ENCODE data around the gene RHOB. TPM values are rescaled to one million over a fixed set of nuclear protein-coding genes. Genes with fewer than 3 reads are reported as not detected.

The RHOB gene
- total RNA-seq, 1 experiment from 2014 or later: 399 TPM

DNA sequence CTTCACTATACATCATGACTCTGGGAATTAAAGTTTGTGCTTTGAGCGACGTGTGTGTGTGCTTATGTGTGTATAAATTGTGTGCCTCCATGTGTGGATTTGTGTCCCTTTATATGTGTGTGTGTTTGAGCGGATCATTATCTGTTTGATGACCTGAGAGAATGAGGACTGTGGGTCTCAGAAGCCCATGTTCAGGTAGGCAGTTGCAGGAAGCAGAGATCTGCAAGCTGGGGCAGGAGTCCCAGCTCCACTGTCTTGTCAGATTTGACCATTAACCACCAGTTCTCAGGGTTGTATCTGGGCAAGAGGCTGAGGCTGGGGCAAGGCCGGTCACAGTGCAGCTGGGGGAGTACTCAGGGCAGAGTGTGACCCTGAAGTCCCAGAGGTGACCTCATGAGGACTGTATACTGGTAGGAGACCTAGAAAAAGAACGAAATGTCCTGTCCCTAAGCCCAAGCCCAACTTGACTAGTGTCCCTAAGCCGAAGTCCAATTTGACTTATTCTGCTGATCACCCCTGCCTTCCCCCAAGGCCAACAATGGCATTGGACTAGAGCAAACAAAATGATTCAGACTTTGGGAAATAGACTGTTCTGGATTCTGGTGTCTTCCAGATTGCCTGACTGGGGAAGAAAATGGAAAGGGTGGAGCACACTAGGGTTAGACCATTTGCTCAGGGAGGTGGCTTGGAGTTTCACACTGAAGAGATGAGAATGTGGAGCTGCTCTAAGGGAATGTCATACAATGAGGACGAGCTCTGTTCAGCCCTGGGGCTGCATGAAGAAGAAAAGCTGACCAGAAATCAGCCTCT, 28.1 kb downstream of the RHOB start:
- Histone ChIP-seq H3K36me3 (no peaks in the 10 kb centered on the region), H3K27ac (no peak overlapping the region), H3K4me3 (no peak overlapping the region), H3K27me3 (replicated peaks) (no peaks in the 10 kb centered on the region), H3K9me3 (replicated peaks) (no peaks in the 10 kb centered on the region), H3K4me1 (replicated peaks) (no peaks in the 10 kb centered on the region)
- DNase-seq (ENCODE audit: low read depth in 1 of 2, low spot score in 2 of 2): no peak

DNA sequence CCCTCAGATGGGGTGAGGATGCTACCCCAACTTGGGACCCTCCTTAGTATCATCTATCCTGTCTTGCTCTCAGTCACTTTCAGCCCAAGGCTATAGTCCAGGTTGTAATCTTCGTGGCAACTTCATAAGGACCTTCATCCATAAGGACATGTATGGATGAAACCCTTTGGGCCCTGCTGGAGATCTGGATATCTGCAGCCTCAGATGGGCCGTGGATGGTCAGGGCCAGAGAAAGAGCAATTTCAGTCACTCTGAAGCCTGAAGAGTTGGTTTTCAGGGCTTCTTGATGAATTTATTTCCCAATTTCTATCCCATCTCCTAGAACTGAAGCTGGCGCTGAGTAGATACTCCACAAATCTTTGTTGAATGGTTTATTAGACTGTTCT, 28.7 kb downstream of the RHOB start:
- Histone ChIP-seq H3K36me3 (no peaks in the 10 kb centered on the region), H3K4me1 (replicated peaks) (no peaks in the 10 kb centered on the region), H3K27me3 (replicated peaks) (no peaks in the 10 kb centered on the region), H3K4me3 (no peak overlapping the region), H3K9me3 (replicated peaks) (no peaks in the 10 kb centered on the region), H3K27ac (no peak overlapping the region)
- DNase-seq (ENCODE audit: low read depth in 1 of 2, low spot score in 2 of 2): no peak

DNA sequence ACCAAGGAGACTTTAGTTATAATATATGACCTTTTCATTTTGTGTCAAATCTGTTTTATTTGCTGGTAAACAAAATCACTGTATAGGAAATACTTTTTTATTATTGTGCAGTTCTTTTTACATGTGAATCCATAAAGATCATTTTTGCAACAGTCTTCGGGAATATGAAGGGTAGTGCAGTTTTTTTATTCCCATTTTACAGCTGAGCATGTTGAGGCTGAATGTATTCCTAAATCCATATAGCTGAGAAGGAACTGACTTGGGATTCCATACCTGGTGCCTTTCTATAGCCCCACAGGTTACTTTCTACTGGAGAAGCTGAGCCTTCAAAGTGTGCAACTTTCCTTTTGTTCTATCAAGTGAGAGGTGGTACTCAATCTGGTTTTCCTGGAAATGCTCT, 29.6 kb downstream of the RHOB start:
- Histone ChIP-seq H3K9me3 (replicated peaks) (no peaks in the 10 kb centered on the region), H3K4me1 (replicated peaks) (no peaks in the 10 kb centered on the region), H3K27ac (no peak overlapping the region), H3K27me3 (replicated peaks) (no peaks in the 10 kb centered on the region), H3K4me3 (no peak overlapping the region), H3K36me3 (no peaks in the 10 kb centered on the region)
- DNase-seq (ENCODE audit: low read depth in 1 of 2, low spot score in 2 of 2): no peak

DNA sequence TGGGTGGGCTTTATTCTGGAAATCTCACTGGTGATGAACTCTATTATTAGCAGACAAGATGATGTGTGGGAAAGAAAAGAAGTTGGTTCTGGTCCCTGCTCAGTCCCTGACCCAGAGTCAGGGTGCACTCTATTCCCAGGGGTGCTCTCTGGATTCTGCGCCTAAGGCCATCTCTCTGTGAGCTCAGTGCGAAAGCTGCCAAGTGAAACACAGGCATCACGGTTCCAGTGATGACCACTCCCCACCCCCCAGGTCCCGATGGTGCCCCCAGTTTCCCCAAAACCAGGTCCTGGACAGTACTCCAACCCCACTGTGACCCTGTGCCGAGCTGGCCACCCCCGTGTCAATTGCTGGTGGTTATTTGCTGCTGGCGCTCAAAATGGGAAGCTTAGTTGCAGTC, 30.1 kb downstream of the RHOB start:
- Histone ChIP-seq H3K27ac (no peak overlapping the region), H3K4me3 (no peak overlapping the region), H3K36me3 (no peaks in the 10 kb centered on the region), H3K27me3 (replicated peaks) (no peaks in the 10 kb centered on the region), H3K9me3 (replicated peaks) (no peaks in the 10 kb centered on the region), H3K4me1 (replicated peaks) (no peaks in the 10 kb centered on the region)
- no peak for DNase-seq (ENCODE audit: low read depth in 1 of 2, low spot score in 2 of 2)

DNA sequence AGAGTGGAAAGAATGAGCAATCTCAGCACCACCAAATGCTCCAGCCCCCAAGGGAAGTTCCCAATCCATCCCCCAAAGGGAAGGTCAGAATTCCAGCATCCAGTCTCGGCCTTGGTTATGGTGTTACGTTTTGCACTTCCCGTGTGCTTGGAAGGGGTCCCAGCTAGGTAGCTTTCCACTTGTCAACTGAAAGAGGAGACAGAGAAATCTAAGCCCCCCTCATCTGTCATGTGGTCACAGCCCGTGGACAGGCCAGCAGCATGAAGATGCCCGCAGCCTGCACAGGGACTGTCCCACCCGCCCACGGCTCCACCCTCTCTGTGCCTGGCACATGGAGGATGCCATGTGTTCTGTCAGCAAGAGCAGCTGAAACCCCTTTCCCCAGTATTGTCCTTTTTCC, 32.1 kb downstream of the RHOB start:
- Histone ChIP-seq H3K4me1 (replicated peaks) (no peaks in the 10 kb centered on the region), H3K9me3 (replicated peaks) (no peaks in the 10 kb centered on the region), H3K36me3 (no peaks in the 10 kb centered on the region), H3K27ac (no peak overlapping the region), H3K4me3 (no peak overlapping the region), H3K27me3 (replicated peaks) (no peaks in the 10 kb centered on the region)
- peak in 1 of 2 experiments; percentile 15 for DNase-seq (ENCODE audit: low read depth in 1 of 2, low spot score in 2 of 2)

DNA sequence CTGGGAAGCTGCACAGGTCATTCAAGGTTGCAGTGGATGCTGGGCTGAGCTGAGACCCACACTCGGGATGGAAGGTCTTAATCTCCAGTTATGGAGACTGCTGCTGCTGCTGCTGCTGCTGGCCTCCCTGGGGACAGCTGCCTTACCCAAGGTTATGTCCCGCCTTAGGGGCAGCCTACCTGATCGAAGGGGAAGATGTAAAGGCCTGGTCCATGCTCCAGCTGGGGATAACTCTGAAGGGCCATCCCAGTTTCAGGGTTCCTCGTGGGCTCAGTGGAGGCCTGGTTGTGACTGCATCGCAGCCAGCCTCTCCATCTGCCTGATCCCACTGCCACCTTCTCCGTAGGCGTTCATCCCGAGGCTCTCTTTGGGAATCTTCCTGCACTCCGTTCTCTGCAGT, 33.0 kb downstream of the RHOB start:
- Histone ChIP-seq H3K4me3 (no peak overlapping the region), H3K4me1 (replicated peaks) (no peaks in the 10 kb centered on the region), H3K36me3 (no peaks in the 10 kb centered on the region), H3K27me3 (replicated peaks) (no peaks in the 10 kb centered on the region), H3K27ac (no peak overlapping the region), H3K9me3 (replicated peaks) (no peaks in the 10 kb centered on the region)
- no peak for DNase-seq (ENCODE audit: low read depth in 1 of 2, low spot score in 2 of 2)

DNA sequence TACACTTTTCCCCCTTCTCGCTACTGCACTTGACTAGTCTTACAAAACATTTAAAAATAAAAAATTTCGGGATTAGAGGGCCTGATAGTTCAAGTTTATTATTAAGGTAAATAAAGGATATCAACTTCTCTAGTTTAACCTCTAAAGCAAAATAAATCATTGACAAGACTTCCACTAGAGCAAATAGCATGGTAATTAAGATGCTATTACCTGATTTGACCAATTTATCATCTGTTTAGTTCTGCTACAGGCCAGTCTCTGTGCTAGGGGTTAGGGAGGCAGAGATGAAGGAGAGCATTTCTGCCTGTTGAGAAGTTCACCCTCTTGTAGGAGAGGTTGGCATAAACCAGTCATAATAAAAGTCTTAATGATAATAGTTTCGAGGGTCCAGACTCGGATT, 34.0 kb downstream of the RHOB start:
- Histone ChIP-seq H3K4me3 (no peak overlapping the region), H3K36me3 (no peaks in the 10 kb centered on the region), H3K27ac (no peak overlapping the region), H3K4me1 (replicated peaks) (no peaks in the 10 kb centered on the region), H3K27me3 (replicated peaks) (no peaks in the 10 kb centered on the region), H3K9me3 (replicated peaks) (no peaks in the 10 kb centered on the region)
- no peak for DNase-seq (ENCODE audit: low read depth in 1 of 2, low spot score in 2 of 2)

DNA sequence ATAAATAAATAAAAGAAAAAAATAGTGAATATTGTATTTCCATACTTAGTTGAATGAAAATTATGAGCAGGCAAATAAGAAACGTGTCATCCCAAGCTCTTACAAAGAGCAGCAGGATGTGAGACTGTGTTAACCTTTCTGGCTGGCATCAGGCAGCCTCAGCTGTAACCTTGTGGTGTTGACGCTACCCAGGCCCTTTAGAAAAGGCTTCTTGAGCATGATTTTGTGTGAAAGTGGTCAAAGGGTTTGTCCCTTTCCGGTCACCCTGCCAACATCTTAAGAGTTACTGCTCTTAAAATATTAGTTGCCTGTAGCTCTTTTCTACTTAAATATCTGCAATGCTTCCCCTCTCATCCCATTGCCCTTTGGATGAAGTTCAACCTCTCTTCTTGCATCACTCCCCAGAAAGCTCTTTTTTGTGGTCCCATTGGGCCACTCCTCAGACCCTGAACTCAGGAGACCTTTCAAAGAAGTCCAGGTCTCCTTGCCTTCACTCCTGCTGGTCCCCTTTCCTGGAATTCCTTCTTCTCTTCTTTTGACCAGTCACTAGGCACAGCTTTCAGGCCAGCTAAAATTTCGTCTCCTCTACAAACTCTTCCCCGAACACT, 35.0 kb downstream of the RHOB start:
- Histone ChIP-seq H3K9me3 (replicated peaks) (no peaks in the 10 kb centered on the region), H3K4me1 (replicated peaks) (no peaks in the 10 kb centered on the region), H3K4me3 (no peak overlapping the region), H3K36me3 (no peaks in the 10 kb centered on the region), H3K27ac (no peak overlapping the region), H3K27me3 (replicated peaks) (no peaks in the 10 kb centered on the region)
- no peak for DNase-seq (ENCODE audit: low read depth in 1 of 2, low spot score in 2 of 2)

DNA sequence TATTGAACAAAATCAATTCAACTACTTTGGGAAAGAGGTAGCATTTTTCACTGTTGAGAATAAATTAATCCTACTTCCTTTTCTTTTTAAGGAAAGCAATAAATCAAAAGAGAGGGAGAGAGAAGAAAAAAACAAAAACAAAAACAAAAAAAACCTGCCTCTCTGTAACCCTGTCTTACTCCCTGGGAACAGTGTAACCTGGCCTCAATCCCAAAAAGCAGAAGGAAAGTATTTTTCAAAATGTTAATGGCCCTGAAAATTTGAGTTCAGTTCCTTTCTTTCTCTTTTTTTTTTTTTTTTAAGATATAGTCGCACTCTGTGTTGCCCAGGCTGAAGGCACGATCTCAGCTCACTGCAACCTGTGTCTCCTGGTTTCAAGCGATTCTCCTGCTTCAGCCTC, 35.9 kb downstream of the RHOB start:
- Histone ChIP-seq H3K36me3 (no peaks in the 10 kb centered on the region), H3K27me3 (replicated peaks) (no peaks in the 10 kb centered on the region), H3K9me3 (replicated peaks) (no peaks in the 10 kb centered on the region), H3K4me1 (replicated peaks) (no peaks in the 10 kb centered on the region), H3K27ac (no peak overlapping the region), H3K4me3 (no peak overlapping the region)
- DNase-seq (ENCODE audit: low read depth in 1 of 2, low spot score in 2 of 2): no peak

DNA sequence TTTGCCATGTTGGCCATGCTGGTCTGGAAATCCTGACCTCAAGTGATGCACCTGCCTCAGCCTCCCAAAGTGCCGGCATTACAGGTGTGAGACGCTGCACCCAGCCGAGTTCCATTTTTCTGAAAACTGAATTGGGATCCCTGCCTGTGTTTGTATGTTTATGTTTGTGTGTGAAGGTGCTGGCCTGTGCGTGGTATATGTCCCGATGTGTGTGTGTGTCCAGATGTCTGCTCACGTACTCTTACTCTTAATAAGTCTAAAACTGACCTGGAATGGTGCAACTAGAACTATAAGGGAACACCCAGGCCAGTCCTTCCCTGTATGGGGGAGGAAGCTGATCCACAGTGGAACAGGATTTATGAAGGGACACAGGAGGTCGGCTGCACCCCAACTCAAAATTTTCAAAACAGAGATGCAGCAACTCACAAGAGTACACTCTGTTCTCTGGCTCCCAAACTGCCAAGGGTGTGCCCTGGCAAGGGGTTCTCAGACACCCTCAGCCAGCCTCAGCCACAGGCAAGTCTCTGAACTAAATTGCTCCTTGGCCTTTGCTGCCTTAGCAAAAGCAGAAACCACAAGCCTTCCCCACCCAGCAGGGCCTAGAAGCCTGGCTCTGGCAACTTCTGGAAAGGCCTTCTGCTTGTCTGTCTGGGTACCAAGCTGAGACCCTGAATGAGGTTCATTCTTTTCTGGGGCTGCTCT, 36.5 kb downstream of the RHOB start:
- H3K36me3 ChIP-seq: no peaks in the 10 kb centered on the region
- DNase-seq (ENCODE audit: low read depth in 1 of 2, low spot score in 2 of 2): no peak
- H3K27ac ChIP-seq: no peak overlapping the region
- H3K9me3 ChIP-seq (replicated peaks): no peaks in the 10 kb centered on the region
- H3K27me3 ChIP-seq (replicated peaks): no peaks in the 10 kb centered on the region
- no peaks in the 10 kb centered on the region for H3K4me1 ChIP-seq (replicated peaks)
- no peak overlapping the region for H3K4me3 ChIP-seq

DNA sequence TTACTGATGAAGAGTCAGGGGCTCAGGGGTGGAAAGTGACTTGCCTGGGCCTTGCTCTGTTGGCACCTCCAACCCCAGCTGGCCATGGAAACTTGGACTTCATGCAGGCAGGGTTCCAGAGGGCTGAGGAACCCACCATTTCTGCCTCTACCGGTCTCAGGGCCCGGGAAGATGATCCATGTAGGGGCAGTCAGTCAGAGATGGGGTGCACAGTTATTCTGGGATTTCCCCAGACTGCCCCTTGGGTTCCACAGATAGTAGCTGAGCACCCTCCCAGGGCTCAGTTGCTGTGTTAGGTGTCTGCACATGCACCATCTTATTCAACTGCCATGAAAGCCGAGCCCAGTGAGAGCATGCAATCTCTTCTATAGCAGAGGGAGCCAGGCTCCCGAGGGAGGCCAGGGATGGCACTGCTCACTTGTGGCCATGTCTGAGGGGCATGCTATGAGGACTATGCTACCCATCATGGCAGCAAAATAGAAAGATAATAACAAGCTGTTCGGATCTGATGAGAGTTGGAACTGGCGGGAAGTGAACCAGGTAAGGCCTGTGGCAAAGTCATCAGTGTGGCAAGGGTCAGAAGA, 37.3 kb downstream of the RHOB start:
- no peak for DNase-seq (ENCODE audit: low read depth in 1 of 2, low spot score in 2 of 2)
- no peak overlapping the region for H3K4me3 ChIP-seq
- H3K36me3 ChIP-seq: no peaks in the 10 kb centered on the region
- H3K27ac ChIP-seq: no peak overlapping the region
- H3K4me1 ChIP-seq (replicated peaks): no peaks in the 10 kb centered on the region
- no peaks in the 10 kb centered on the region for H3K27me3 ChIP-seq (replicated peaks)
- no peaks in the 10 kb centered on the region for H3K9me3 ChIP-seq (replicated peaks)

DNA sequence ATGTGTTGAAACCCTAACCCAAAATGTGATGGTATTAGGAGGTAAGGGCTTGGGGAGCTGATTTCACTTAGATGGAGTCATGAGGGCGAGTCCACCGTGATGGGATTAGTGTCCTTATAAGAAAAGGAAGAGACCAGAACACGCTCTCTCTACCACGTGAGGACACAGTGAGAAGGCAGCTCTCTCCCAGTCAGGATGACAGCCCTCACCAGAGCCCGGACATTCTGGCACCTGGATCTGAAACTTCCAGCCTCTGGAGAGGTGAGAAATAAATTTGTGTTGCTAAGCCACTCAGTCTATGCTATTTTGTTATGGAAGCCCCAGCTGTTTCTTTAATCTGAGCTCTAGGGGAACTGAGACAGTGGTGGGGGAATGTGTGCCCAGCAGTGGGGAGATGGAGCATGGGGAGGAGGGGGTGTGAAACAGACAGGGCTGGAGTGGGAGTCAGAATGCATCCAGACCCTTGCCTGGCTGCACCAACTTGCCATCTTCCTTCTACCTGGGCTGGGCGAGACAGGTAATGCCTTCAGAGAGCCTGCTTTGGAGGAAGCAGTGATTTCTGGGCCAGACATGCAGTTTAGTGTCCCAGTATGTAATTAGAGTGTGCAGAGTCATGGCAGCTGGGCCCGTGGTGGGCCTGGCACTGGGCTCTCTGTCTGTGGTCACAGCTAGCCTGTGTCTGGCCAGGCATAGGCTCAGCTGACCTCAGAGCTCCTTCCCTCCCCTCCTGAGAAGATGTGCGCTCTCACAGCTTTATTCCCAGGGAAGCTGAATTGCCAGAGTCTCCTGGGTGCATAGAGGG, 38.1 kb downstream of the RHOB start:
- Histone ChIP-seq H3K27ac (no peak overlapping the region), H3K36me3 (no peaks in the 10 kb centered on the region), H3K4me1 (replicated peaks) (peaks cover under 1% of the 10 kb centered on the region), H3K27me3 (replicated peaks) (no peaks in the 10 kb centered on the region), H3K9me3 (replicated peaks) (no peaks in the 10 kb centered on the region), H3K4me3 (no peak overlapping the region)
- peak in 1 of 2 experiments; percentile 32 for DNase-seq (ENCODE audit: low read depth in 1 of 2, low spot score in 2 of 2)

DNA sequence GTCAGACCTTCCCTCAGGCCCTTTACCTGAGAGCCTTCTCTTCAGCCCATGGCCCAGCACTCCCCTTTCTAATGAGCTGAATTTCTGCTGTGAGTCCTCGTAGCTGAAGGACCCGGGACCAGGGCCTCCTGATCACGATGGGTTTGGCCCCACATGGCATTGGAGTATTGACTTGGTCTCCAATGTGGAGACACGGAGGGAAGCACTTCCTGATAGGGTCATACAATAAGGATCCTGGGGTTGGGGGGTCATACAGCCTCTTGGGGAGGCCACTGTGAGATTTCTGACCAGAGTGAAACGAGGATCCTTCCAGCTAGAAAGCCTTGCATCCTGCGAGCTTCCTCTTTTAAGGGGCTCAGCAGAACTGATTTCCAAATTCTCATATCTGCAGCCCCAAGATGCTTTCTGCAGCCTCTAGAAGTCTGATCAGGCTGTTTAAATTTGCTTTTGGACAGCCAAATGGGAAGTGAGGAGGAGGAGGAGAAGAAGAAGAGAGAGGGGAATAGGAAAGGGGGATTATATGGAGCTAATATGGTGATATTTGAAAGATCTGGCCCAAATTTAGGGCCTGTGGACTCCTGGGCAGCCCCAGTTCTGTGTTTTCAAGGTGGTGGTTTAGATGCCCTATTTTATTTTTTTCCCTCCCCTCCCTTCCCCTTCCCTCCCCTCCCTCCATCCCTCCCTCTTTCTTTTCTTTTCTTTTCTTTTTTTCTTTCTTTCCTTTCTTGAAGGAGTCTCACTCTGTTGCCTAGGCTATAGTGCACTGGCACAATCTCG, 38.9 kb downstream of the RHOB start:
- Histone ChIP-seq H3K9me3 (replicated peaks) (no peaks in the 10 kb centered on the region), H3K27me3 (replicated peaks) (no peaks in the 10 kb centered on the region), H3K36me3 (no peaks in the 10 kb centered on the region), H3K4me3 (no peak overlapping the region), H3K4me1 (replicated peaks) (peaks cover 8% of the 10 kb centered on the region), H3K27ac (no peak overlapping the region)
- no peak for DNase-seq (ENCODE audit: low read depth in 1 of 2, low spot score in 2 of 2)
